ENCODE data around the gene RAB11FIP5. TPM values are rescaled to one million over a fixed set of nuclear protein-coding genes. Genes with fewer than 3 reads are reported as not detected.

The RAB11FIP5 gene
- total and polyA plus RNA-seq, 9 of the 15 experiments (the other 6 are each of a cell fraction or from before 2014, with no cell fraction given), result 1.7 to 14.4 (median 6.4) TPM

GRCh38 chr2:73071360-73072128 is 41.2 kb downstream of the RAB11FIP5 start, which contains the start of gene SFXN5 (continued):
- TF ChIP-seq VEZF1 (CRISPR knock-in tag; IDR thresholded peaks at IDR 0.05) (peak; percentile 95), ZNF79 (CRISPR knock-in tag; IDR thresholded peaks at IDR 0.05; ENCODE audit: low read depth) (no peak), RREB1 (CRISPR knock-in tag; IDR thresholded peaks at IDR 0.05) (no peak), MTA3 (IDR thresholded peaks at IDR 0.05; ENCODE audit: borderline replicate concordance) (peak; percentile 99), STAT6 (CRISPR knock-in tag; IDR thresholded peaks at IDR 0.05) (peak; percentile 61; the same call in 1 of the 2 replicates), MCM2 (IDR thresholded peaks at IDR 0.05; ENCODE audit: low read depth) (no peak)
